HEK293 (cell line): ENCODE measurements around the gene SERINC5.

Experiments used
- CTCF ChIA-PET: fragments of 350-600 bp; formaldehyde crosslinking; extraction: SDS; loops from one replicate; lab custom pipeline; 2021; ENCODE audit warnings: antibody characterized with exemption; lab: Yijun Ruan, JAX
- POLR2A ChIA-PET: fragments of 300-600 bp; formaldehyde crosslinking; extraction: SDS; loops from one replicate; lab custom pipeline; 2020; ENCODE audit warnings: antibody characterized with exemption, inconsistent platforms; lab: Yijun Ruan, JAX
- H3K27ac ChIP-seq: fragments of 200-500 bp; sonication (Bioruptor generic); 2 replicates; pipeline ENCODE4 v1.5.1; 2014; ENCODE audit warnings: low read depth, low read length, control low read depth, inconsistent platforms; ENCODE audit errors: extremely low read depth
- H3K36me3 ChIP-seq, 2 experiments: fragments of 200-500 bp in 1 of 2; sonication (Bioruptor generic) in 1 of 2; 1 replicate in 1 of 2; 2 replicates in 1 of 2; pipeline ENCODE4 v1.5.1; 2014 to 2017; ENCODE audit warnings: inconsistent platforms in 2 of 2, low read length in 2 of 2; ENCODE audit not compliant: control insufficient read depth in 2 of 2, insufficient read depth in 1 of 2
- H3K4me1 ChIP-seq: fragments of 200-500 bp; sonication (Bioruptor generic); 2 replicates; pipeline ENCODE4 v1.5.1; 2014; ENCODE audit warnings: mild to moderate bottlenecking, low read length, inconsistent platforms; ENCODE audit not compliant: control insufficient read depth, insufficient read depth
- H3K4me3 ChIP-seq: 2 replicates; pipeline ENCODE4 v1.5.1; 2011; ENCODE audit warnings: low read depth, mild to moderate bottlenecking, control low read depth, low read length, moderate library complexity
- H3K9me3 ChIP-seq: fragments of 200-500 bp; sonication (Bioruptor generic); 2 replicates; pipeline ENCODE4 v1.5.1; 2014; ENCODE audit warnings: low read depth, low read length, inconsistent platforms; ENCODE audit not compliant: control insufficient read depth, insufficient read depth
- GLI2 ChIP-seq: fragments of 450-650 bp; formaldehyde crosslinking; IDR thresholded peaks from 2 replicates; pipeline ENCODE4; 2017; ENCODE audit warnings: missing biosample characterization, missing genetic modification characterization, low read depth, borderline replicate concordance
- KLF10 ChIP-seq: fragments of 450-650 bp; IDR thresholded peaks from 2 replicates; pipeline ENCODE4 v1.5.1; 2018; ENCODE audit warnings: missing biosample characterization, mild to moderate bottlenecking, missing genetic modification characterization
- PRDM10 ChIP-seq: fragments of 450-650 bp; formaldehyde crosslinking; IDR thresholded peaks from 2 replicates; pipeline ENCODE4 v1.5.1; 2016; ENCODE audit warnings: missing biosample characterization, missing genetic modification characterization
- SALL2 ChIP-seq: fragments of 450-650 bp; formaldehyde crosslinking; IDR thresholded peaks from 2 replicates; pipeline ENCODE4 v1.5.0; 2017; ENCODE audit warnings: missing biosample characterization, mild to moderate bottlenecking, missing genetic modification characterization, borderline replicate concordance
- TCF7L2 ChIP-seq: IDR thresholded peaks from 2 replicates; pipeline ENCODE4 v1.6.1; 2011; ENCODE audit warnings: low read depth, mild to moderate bottlenecking, inconsistent platforms, low read length, moderate library complexity, borderline replicate concordance
- ZBTB17 ChIP-seq: fragments of 450-650 bp; formaldehyde crosslinking; IDR thresholded peaks from 2 replicates; pipeline ENCODE4 v1.5.1; 2016; ENCODE audit warnings: missing biosample characterization, missing genetic modification characterization
- ZBTB6 ChIP-seq: fragments of 450-650 bp; formaldehyde crosslinking; IDR thresholded peaks from 2 replicates; pipeline ENCODE4 v1.5.1; 2017; ENCODE audit warnings: missing biosample characterization, missing genetic modification characterization
- ZNF146 ChIP-seq: fragments of 450-650 bp; formaldehyde crosslinking; IDR thresholded peaks from 2 replicates; pipeline ENCODE4 v1.5.1; 2016; ENCODE audit warnings: missing biosample characterization, missing genetic modification characterization
- ZNF148 ChIP-seq: fragments of 450-650 bp; formaldehyde crosslinking; IDR thresholded peaks from 2 replicates; pipeline ENCODE4 v1.5.0; 2017; ENCODE audit warnings: missing biosample characterization, missing genetic modification characterization, borderline replicate concordance
- ZNF174 ChIP-seq: fragments of 450-650 bp; formaldehyde crosslinking; IDR thresholded peaks from 2 replicates; pipeline ENCODE4 v1.5.0; 2017; ENCODE audit warnings: missing biosample characterization, mild to moderate bottlenecking, missing genetic modification characterization
- ZNF19 ChIP-seq: fragments of 450-650 bp; formaldehyde crosslinking; IDR thresholded peaks from 2 replicates; pipeline ENCODE4; 2016; ENCODE audit warnings: missing biosample characterization, missing genetic modification characterization, low read depth
- ZNF501 ChIP-seq: fragments of 450-650 bp; formaldehyde crosslinking; IDR thresholded peaks from 2 replicates; pipeline ENCODE4 v1.5.1; 2016; ENCODE audit warnings: missing biosample characterization, missing genetic modification characterization
- ZNF558 ChIP-seq: fragments of 450-650 bp; formaldehyde crosslinking; IDR thresholded peaks from 2 replicates; pipeline ENCODE4 v1.5.1; 2016; ENCODE audit warnings: missing biosample characterization, missing genetic modification characterization
- ZNF580 ChIP-seq: fragments of 450-650 bp; formaldehyde crosslinking; IDR thresholded peaks from 2 replicates; pipeline ENCODE4 v1.5.1; 2016; ENCODE audit warnings: missing biosample characterization, missing genetic modification characterization
- ZNF610 ChIP-seq: fragments of 450-650 bp; formaldehyde crosslinking; IDR thresholded peaks from 2 replicates; pipeline ENCODE4 v1.5.1; 2016; ENCODE audit warnings: missing biosample characterization, missing genetic modification characterization, borderline replicate concordance
- ZNF704 ChIP-seq: fragments of 450-650 bp; formaldehyde crosslinking; IDR thresholded peaks from 2 replicates; pipeline ENCODE4 v1.5.1; 2016; ENCODE audit warnings: missing biosample characterization, missing genetic modification characterization
- ZNF843 ChIP-seq: fragments of 450-650 bp; formaldehyde crosslinking; IDR thresholded peaks from 2 replicates; pipeline ENCODE4 v1.5.1; 2016; ENCODE audit warnings: missing biosample characterization, missing genetic modification characterization
- ZSCAN23 ChIP-seq: fragments of 450-650 bp; formaldehyde crosslinking; IDR thresholded peaks from 2 replicates; pipeline ENCODE4 v1.5.1; 2016; ENCODE audit warnings: missing biosample characterization, missing genetic modification characterization
- TF ChIP-seq, protein P1 (sequence below): fragments of 450-650 bp; formaldehyde crosslinking; IDR thresholded peaks from 2 replicates; pipeline ENCODE4 v1.5.1; 2016; ENCODE audit warnings: missing biosample characterization, missing genetic modification characterization
- TF ChIP-seq, protein P2 (sequence below): fragments of 450-650 bp; formaldehyde crosslinking; IDR thresholded peaks from 2 replicates; pipeline ENCODE4 v1.5.1; 2016; ENCODE audit warnings: missing biosample characterization, missing genetic modification characterization, borderline replicate concordance

SERINC5 gene

GRCh38 chr5:80175337-80175736, 80.5 kb downstream of the SERINC5 start:
- no peaks in the 10 kb centered on the region for H3K9me3 ChIP-seq
- H3K36me3 ChIP-seq: peaks cover 0 to 5% of the 10 kb centered on the region in 2 experiments; a peak in 1 of 3 replicates
- H3K4me3 ChIP-seq: no peak overlapping the region
- TF ChIP-seq ZNF148 (tag by site-specific recombination): no peak
- TF ChIP-seq ZNF501 (tag by site-specific recombination): no peak
- TF ChIP-seq ZBTB6: no peak
- TF ChIP-seq ZNF558 (tag by site-specific recombination): no peak
- no peak for TF ChIP-seq ZNF610 (tag by site-specific recombination)
- TF ChIP-seq, protein P1, sequence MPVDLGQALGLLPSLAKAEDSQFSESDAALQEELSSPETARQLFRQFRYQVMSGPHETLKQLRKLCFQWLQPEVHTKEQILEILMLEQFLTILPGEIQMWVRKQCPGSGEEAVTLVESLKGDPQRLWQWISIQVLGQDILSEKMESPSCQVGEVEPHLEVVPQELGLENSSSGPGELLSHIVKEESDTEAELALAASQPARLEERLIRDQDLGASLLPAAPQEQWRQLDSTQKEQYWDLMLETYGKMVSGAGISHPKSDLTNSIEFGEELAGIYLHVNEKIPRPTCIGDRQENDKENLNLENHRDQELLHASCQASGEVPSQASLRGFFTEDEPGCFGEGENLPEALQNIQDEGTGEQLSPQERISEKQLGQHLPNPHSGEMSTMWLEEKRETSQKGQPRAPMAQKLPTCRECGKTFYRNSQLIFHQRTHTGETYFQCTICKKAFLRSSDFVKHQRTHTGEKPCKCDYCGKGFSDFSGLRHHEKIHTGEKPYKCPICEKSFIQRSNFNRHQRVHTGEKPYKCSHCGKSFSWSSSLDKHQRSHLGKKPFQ: no peak
- no peak for TF ChIP-seq KLF10 (tag by site-specific recombination)
- no peak for TF ChIP-seq ZNF19
- TF ChIP-seq PRDM10 (tag by site-specific recombination): no peak
- TF ChIP-seq ZNF843: no peak
- TF ChIP-seq, protein P2, sequence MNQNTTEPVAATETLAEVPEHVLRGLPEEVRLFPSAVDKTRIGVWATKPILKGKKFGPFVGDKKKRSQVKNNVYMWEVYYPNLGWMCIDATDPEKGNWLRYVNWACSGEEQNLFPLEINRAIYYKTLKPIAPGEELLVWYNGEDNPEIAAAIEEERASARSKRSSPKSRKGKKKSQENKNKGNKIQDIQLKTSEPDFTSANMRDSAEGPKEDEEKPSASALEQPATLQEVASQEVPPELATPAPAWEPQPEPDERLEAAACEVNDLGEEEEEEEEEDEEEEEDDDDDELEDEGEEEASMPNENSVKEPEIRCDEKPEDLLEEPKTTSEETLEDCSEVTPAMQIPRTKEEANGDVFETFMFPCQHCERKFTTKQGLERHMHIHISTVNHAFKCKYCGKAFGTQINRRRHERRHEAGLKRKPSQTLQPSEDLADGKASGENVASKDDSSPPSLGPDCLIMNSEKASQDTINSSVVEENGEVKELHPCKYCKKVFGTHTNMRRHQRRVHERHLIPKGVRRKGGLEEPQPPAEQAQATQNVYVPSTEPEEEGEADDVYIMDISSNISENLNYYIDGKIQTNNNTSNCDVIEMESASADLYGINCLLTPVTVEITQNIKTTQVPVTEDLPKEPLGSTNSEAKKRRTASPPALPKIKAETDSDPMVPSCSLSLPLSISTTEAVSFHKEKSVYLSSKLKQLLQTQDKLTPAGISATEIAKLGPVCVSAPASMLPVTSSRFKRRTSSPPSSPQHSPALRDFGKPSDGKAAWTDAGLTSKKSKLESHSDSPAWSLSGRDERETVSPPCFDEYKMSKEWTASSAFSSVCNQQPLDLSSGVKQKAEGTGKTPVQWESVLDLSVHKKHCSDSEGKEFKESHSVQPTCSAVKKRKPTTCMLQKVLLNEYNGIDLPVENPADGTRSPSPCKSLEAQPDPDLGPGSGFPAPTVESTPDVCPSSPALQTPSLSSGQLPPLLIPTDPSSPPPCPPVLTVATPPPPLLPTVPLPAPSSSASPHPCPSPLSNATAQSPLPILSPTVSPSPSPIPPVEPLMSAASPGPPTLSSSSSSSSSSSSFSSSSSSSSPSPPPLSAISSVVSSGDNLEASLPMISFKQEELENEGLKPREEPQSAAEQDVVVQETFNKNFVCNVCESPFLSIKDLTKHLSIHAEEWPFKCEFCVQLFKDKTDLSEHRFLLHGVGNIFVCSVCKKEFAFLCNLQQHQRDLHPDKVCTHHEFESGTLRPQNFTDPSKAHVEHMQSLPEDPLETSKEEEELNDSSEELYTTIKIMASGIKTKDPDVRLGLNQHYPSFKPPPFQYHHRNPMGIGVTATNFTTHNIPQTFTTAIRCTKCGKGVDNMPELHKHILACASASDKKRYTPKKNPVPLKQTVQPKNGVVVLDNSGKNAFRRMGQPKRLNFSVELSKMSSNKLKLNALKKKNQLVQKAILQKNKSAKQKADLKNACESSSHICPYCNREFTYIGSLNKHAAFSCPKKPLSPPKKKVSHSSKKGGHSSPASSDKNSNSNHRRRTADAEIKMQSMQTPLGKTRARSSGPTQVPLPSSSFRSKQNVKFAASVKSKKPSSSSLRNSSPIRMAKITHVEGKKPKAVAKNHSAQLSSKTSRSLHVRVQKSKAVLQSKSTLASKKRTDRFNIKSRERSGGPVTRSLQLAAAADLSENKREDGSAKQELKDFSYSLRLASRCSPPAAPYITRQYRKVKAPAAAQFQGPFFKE (tag by site-specific recombination): no peak
- TF ChIP-seq ZNF146 (tag by site-specific recombination): no peak
- TF ChIP-seq ZBTB17: no peak
- no peak for TF ChIP-seq GLI2 (tag by site-specific recombination)
- no peak for TF ChIP-seq TCF7L2
- no peak for TF ChIP-seq ZNF174 (tag by site-specific recombination)
- TF ChIP-seq ZNF704 (tag by site-specific recombination): no peak
- TF ChIP-seq SALL2 (tag by site-specific recombination): no peak
- TF ChIP-seq ZNF580: no peak
- TF ChIP-seq ZSCAN23 (tag by site-specific recombination): no peak
- H3K4me1 ChIP-seq: no peaks in the 10 kb centered on the region
- no peak overlapping the region for H3K27ac ChIP-seq
- ChIA-PET POLR2A (interaction anchor here (0.9 kb wide), 1 partner anchor 10 kb away, joined by 3 read pairs; no protein-coding TSS in a partner anchor), CTCF (no interaction called here)
